NT2/D1 (cell line): Measurements from ENCODE around the gene SAP30.

Source experiments
- DNase-seq: peaks from one replicate; pipeline ENCODE4 v3.0.0-alpha.2; 2011; ENCODE audit warnings: low read depth, low spot score
- H3K27me3 ChIP-seq: 2 replicates; pipeline ENCODE4 v1.6.0; 2011; ENCODE audit warnings: mild to moderate bottlenecking; ENCODE audit not compliant: insufficient read length, insufficient read depth
- H3K36me3 ChIP-seq: 2 replicates; pipeline ENCODE4 v1.6.1; 2011; ENCODE audit warnings: mild to moderate bottlenecking, low read length, mixed read lengths; ENCODE audit not compliant: insufficient read depth, insufficient read length
- H3K4me1 ChIP-seq: 2 replicates; pipeline ENCODE4 v1.5.1; 2011; ENCODE audit not compliant: insufficient read depth, insufficient read length
- H3K4me3 ChIP-seq: 2 replicates; pipeline ENCODE4 v1.5.1; 2011; ENCODE audit warnings: low read depth; ENCODE audit not compliant: insufficient read length
- H3K9ac ChIP-seq: 2 replicates; pipeline ENCODE4 v1.6.0; 2011; ENCODE audit warnings: low read depth; ENCODE audit not compliant: insufficient read length
- H3K9me3 ChIP-seq: 2 replicates; pipeline ENCODE4 v1.5.1; 2011; ENCODE audit warnings: mild to moderate bottlenecking, low read length; ENCODE audit not compliant: insufficient read depth
- SUZ12 ChIP-seq: IDR thresholded peaks from 2 replicates; pipeline ENCODE4 v1.6.1; 2011; ENCODE audit not compliant: insufficient read length, insufficient read depth; ENCODE audit errors: extremely low read depth
- YY1 ChIP-seq: IDR thresholded peaks from 2 replicates; pipeline ENCODE4 v1.6.1; 2011; ENCODE audit not compliant: insufficient read length, insufficient read depth
- ZNF274 ChIP-seq: IDR thresholded peaks from 2 replicates; pipeline ENCODE4 v1.6.1; 2011; ENCODE audit warnings: mild to moderate bottlenecking, low read depth, low read length

The SAP30 gene

DNA sequence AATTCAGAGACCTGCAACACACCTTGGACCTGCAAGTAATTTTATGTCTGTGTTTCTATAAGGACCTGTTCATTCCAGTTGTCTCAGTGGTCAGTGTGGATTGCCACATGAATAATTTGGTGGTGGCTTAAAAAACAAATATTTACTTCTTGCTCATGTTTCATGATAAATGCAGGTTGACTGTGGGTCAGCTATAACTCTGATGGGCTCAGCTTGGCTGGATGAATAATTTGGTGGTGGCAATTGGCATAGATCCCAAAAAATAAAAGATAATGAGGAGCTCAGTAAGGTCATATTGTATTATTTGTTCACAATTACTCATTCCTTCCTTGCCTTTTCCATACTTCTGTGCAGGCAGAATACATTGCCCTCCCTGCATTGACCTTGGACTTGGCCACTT is 47.1 kb downstream of the SAP30 start:
- Histone ChIP-seq H3K4me1 (no peaks in the 10 kb centered on the region), H3K27me3 (no peaks in the 10 kb centered on the region), H3K9ac (no peak overlapping the region), H3K36me3 (no peaks in the 10 kb centered on the region), H3K4me3 (no peak overlapping the region), H3K9me3 (no peaks in the 10 kb centered on the region)
- TF ChIP-seq YY1 = no peak
- TF ChIP-seq SUZ12 = no peak
- TF ChIP-seq ZNF274 = no peak
- DNase-seq = no peak

DNA sequence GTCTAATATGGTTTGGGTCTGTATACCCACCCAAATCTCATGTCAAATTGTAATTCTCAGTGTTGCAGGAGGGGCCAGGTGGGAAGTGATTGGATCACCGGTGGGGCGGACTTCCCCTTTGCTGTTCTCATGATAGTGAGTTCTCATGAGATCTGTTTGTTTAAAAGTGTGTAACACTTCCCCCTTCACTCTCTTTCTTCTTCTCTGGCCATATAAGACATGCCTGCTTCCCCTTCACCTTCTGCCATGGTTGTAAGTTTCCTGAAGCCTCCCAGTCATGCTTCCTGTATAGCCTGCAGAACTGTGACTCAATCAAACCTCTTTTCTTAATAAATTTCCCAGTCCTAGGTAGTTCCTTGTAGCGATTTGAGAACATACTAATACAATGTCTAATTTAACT is 47.9 kb downstream of the SAP30 start:
- Histone ChIP-seq H3K9ac (no peak overlapping the region), H3K4me1 (no peaks in the 10 kb centered on the region), H3K27me3 (no peaks in the 10 kb centered on the region), H3K4me3 (no peak overlapping the region), H3K9me3 (no peaks in the 10 kb centered on the region), H3K36me3 (no peaks in the 10 kb centered on the region)
- DNase-seq = no peak
- TF ChIP-seq SUZ12 (no peak), ZNF274 (no peak), YY1 (no peak)

DNA sequence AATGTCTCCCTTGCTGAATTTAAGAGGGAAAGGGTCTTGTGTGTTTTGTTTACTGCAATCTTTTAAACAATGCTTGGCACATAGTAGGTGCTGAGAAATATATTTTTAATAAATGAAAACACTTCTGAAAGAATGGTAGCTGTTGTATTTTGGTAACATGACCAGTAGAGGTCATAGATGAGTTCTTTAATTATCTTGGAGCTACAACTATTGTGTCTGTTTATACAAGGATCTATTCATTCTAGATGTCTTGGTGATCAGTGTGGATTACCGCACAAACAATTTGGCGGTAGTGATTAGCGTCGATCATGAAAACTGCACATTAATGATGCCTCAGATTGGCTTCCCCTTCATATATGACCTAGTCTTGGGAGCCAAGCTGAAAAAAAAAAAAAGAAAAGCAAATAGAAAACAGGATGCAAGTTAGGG is 49.6 kb downstream of the SAP30 start:
- TF ChIP-seq ZNF274 (no peak), YY1 (no peak), SUZ12 (no peak)

DNA sequence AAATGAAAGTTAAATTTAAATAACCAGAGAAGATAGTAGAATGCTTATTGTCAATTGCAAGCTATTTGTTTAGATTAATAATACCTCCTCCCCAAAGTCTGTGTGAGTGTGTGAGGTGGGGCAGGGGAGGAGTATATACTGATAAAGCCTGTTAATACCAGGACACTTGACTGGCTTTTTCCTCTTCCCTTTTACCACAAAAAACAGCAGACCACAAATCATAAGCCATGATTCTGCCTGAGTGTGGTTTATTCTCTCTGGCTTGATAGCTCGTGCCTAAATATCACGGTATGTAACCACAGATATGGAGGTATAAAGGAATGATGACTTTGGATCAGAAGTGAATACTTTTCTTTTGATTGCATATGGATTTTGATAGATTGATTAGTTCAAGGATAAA is 50.0 kb downstream of the SAP30 start:
- DNase-seq = no peak
- H3K36me3 ChIP-seq = no peaks in the 10 kb centered on the region
- no peaks in the 10 kb centered on the region for H3K9me3 ChIP-seq

More for the DNA sequence above, 49.6 kb downstream of the SAP30 start:
- no peaks in the 10 kb centered on the region for H3K4me1 ChIP-seq
- no peak for DNase-seq
- H3K36me3 ChIP-seq = no peaks in the 10 kb centered on the region
- H3K27me3 ChIP-seq = no peaks in the 10 kb centered on the region
- H3K9ac ChIP-seq = no peak overlapping the region
- no peaks in the 10 kb centered on the region for H3K9me3 ChIP-seq
- no peak overlapping the region for H3K4me3 ChIP-seq

DNA sequence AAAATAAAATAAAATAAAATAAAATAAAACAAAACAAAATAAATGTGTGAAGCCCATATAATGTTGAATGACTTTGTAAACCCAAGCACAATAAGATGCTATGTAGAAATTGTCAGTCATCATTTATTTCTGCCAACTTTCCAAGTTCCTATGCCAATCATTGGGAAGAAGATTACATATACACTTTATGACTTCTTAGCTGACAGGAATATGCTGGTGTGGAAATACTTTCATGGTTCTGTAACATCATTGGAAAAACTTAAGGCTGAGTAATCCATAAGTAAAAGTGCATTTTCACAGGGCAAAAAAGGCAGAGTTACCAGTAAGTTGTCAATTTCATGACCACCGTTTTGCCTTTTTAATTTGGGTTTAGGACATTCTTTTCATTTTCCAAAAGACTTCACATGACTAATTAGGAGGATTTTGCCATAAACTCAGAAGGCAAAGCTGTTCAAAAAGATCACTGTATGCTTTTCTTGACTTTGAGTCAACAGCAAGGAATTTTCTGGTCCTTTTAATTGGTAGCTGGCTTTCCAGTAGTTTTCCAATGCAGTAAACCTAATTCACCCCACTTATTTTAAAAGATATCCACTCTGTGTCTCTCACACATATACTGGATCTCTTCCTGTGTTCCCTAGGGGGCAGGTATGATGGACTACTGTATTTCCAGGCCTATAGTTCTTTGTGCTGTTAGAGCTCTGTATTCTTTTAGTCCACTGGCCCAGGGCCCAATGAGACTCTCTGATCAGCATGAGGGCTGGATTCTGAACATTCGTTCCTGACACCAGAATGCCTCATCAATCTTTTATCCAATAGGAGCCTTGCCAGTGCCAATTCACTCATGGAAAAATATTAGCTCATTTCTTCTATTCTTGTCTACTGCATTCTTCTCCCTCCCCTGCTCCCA is 54.4 kb downstream of the SAP30 start:
- Histone ChIP-seq H3K27me3 (no peaks in the 10 kb centered on the region), H3K36me3 (no peaks in the 10 kb centered on the region), H3K4me1 (no peaks in the 10 kb centered on the region), H3K4me3 (no peak overlapping the region), H3K9me3 (no peaks in the 10 kb centered on the region), H3K9ac (no peak overlapping the region)
- TF ChIP-seq YY1 = no peak
- no peak for TF ChIP-seq SUZ12
- no peak for DNase-seq

More for the DNA sequence above, 50.0 kb downstream of the SAP30 start:
- H3K4me1 ChIP-seq = no peaks in the 10 kb centered on the region
- TF ChIP-seq YY1 (no peak), SUZ12 (no peak), ZNF274 (no peak)
- H3K4me3 ChIP-seq = no peak overlapping the region
- no peak overlapping the region for H3K9ac ChIP-seq
- no peaks in the 10 kb centered on the region for H3K27me3 ChIP-seq

DNA sequence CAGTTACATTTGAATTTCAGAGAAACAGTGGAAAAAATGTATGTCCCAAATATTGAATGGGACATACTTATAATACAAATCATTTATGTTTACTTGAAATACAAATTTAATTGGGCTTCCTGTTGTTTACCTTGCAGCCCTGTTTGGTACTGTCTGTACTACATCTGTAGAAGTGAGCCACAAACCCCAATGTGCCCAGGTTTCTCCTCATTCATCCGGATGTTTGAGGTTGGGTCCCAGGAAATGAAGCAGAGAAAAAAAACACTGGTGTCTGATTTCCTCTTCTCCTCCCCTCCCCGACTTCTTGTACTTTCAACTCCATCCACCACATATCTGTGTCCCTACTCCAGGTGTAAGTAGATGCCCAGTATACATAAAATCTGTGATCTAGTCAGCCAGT is 55.3 kb downstream of the SAP30 start:
- no peaks in the 10 kb centered on the region for H3K27me3 ChIP-seq
- no peaks in the 10 kb centered on the region for H3K4me1 ChIP-seq
- H3K9me3 ChIP-seq = no peaks in the 10 kb centered on the region; the same call in 1 of the 2 replicates
- no peak for DNase-seq
- TF ChIP-seq ZNF274 = no peak
- TF ChIP-seq SUZ12 = no peak
- TF ChIP-seq YY1 = no peak
- H3K36me3 ChIP-seq = no peaks in the 10 kb centered on the region
- H3K4me3 ChIP-seq = no peak overlapping the region
- no peak overlapping the region for H3K9ac ChIP-seq
